Fibroblast of villous mesenchyme (primary cell): ENCODE results near the gene WDR86. TPM values are rescaled to one million over a fixed set of nuclear protein-coding genes. Genes with fewer than 3 reads are reported as not detected.
A peak's percentile ranks its signal among the peaks of the same experiment; 100 is the strongest.

Experiments used
- DNase-seq: peaks from one replicate; pipeline ENCODE4 v3.0.0-alpha.2; 2010; ENCODE audit warnings: low read depth
- H3K4me3 ChIP-seq: 2 replicates; pipeline ENCODE4 v1.5.1; 2011; ENCODE audit warnings: low read depth, mild to moderate bottlenecking, low read length
- total RNA-seq: library from RNA; depleted of rRNA; stranded (reverse); fragments of >200 nt; gene quantifications from 2 replicates; pipeline ENCODE4 v1.2.3, GENCODE V29; 2012
- TF ChIP-seq, protein P1 (sequence below): IDR thresholded peaks from 2 replicates; pipeline ENCODE4 v1.5.1; 2012; ENCODE audit warnings: low read depth, mild to moderate bottlenecking, low read length; ENCODE audit not compliant: insufficient read depth

The WDR86 gene
- total RNA-seq, 1 donor: 1.3 TPM

DNA sequence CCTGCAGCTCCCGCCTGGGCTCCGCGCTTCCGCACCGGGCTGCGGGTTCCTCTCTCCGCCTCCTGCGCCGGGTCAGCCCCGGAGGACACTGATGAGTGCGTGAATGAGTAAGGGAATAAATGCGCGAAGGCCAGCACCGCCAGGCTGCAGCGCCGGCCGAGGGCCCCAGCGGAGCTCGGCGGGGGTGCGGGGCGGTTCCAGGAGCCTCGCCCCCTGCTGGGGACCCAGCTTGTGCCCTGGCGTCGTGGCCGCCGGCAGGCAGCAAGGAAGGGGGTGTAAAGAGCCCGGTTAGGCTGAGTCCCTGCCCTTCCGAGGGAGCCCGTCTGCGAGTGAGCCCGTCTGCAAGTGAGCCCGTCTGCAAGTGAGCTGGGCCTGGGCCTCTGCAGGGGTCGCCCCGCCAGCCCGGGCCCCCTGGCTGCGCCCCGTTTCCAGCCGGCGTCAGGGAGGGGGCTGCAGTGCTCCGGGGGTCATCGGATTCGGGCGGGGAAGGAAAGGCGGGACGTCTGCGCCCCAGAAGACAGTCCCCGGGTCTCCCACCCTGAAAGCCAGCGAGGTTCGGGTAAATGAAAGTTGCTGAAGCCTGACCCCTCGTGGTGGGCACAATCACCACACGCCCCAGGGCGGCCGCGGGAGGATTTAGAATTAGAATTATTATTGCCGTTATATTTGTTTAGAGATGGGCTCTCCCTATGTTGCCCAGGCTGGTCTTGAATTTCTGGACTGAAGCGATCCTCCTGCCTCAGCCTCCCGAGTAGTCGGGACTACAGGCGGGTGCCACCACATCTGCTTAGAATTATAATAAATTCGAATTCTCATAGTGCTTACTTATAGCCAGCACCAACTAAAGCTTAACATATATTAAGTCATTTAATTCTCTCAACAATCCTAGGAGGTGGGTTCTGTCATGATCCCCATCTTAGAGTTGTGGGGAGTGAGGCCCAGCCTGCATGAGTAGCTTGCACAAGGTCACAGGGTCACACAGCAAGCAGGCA lies 38.7 kb upstream of the WDR86 start:
- DNase-seq: peak; percentile 66
- TF ChIP-seq, protein P1, sequence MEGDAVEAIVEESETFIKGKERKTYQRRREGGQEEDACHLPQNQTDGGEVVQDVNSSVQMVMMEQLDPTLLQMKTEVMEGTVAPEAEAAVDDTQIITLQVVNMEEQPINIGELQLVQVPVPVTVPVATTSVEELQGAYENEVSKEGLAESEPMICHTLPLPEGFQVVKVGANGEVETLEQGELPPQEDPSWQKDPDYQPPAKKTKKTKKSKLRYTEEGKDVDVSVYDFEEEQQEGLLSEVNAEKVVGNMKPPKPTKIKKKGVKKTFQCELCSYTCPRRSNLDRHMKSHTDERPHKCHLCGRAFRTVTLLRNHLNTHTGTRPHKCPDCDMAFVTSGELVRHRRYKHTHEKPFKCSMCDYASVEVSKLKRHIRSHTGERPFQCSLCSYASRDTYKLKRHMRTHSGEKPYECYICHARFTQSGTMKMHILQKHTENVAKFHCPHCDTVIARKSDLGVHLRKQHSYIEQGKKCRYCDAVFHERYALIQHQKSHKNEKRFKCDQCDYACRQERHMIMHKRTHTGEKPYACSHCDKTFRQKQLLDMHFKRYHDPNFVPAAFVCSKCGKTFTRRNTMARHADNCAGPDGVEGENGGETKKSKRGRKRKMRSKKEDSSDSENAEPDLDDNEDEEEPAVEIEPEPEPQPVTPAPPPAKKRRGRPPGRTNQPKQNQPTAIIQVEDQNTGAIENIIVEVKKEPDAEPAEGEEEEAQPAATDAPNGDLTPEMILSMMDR: peak; percentile 75
- peak overlapping the region; percentile 36 for H3K4me3 ChIP-seq

DNA sequence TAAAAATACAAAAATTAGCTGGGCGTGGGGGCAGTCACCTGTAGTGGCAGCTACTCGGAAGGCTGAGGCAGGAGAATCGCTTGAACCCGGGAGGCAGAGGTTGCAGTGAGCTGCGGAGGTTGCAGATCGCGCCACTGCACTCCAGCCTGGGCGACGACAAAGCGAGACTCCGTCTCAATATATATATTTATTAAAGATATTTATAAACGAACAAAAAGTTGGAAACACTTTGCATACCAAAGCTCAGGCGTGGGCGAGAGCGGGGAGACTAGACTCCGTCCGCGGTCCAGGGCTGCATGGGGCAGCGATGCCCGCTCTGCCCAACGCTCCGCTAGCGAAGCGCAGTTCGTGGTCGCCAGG lies 38.0 kb upstream of the WDR86 start:
- DNase-seq: no peak
- TF ChIP-seq, protein P1: no peak
- H3K4me3 ChIP-seq: no peak overlapping the region

DNA sequence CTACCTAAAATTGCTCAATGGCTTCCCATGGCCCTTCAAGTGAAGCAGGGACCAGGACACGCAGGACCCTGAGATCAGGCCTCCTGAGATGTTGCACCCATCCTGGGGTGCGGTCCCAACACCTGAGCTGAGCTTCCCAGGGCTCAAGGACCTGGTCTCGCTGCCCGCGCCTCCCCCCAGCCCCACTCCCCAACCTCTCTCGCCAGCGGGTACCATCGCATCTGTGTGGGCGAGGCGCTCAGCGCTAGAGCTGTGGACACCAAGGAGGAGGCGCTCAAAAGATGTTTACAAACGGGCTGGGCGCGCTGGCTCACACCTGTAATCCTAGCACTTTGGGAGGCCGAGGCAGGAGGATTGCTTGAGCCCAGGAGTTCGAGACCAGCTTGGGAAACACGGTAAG lies 37.5 kb upstream of the WDR86 start:
- H3K4me3 ChIP-seq: no peak overlapping the region
- DNase-seq: no peak
- TF ChIP-seq, protein P1: no peak

DNA sequence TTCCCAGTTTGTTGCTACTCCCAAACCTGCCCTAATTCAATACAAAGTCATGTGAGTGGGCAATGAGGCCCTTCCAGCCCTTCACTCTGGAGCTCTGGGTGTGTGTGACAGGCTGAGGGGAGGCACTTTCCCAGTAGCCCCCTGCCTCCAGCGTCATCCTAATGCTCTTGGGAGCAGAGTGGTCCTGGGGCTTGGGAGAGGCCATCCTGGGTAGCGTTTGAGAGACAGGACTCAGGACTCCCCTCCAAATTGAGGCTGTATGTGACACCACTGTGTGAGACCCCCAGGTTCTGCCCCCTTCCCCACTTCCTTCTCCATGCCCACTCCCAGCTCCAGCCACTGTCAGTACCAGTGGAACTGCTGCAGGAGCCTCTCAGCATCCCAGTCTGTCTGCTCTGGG lies 36.6 kb upstream of the WDR86 start:
- no peak for DNase-seq
- TF ChIP-seq, protein P1: no peak
- no peak overlapping the region for H3K4me3 ChIP-seq

DNA sequence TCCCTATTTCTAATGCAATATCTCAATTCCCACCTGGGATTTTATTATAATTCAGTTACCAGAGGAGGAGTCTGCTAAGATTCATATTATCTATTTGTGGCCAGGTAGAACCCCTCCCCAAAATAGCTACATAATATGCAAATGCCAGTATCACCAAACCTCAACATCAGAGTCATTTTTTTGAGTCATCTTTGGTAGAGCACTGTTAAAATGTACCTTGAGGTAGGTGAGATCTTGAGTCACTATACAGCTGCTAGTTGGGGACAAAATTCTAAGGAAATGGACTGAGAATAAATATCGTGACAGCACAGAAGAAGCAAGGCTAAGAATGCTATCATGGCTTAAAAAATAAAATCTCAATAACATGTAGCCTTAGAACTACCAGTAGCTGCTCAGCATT lies 34.8 kb upstream of the WDR86 start:
- H3K4me3 ChIP-seq: no peak overlapping the region
- no peak for DNase-seq
- TF ChIP-seq, protein P1: no peak

DNA sequence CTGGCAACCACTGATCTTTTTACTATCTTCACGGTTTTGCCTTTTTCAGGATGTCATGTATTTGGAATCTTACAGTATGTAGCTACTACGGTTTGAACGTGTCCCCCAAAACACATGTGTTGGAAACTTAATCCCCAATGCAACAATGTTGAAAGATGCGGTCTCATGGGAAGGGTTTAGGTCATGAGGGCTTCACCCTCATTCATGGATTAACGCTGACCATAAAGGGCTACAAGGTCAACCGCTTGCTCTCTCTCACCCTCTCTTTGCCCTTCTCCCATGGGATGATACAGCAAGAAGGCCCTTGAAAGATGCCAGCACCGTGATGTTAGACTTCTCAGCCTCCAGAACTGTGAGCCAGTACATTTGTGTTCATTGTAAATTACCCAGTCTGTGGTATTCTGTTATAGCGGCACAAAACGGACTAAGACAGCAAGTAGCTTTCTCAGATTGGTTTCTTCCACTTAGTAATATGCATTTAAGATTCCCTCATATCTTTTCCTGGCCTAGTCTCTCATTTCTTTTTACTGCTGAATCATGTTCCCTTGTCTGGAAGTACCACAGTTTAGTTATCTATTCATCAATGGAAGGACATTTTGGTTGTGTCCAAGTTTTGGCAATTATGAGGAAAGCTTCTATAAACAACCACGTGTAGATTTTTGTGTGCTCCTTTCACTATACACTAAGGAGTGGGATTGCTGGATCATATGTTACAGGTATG lies 33.1 kb upstream of the WDR86 start:
- TF ChIP-seq, protein P1: no peak
- peak; percentile 94 for DNase-seq
- H3K4me3 ChIP-seq: no peak overlapping the region
